SJSA1 (cell line): ENCODE measurements around the gene C4orf36. TPM values are rescaled to one million over a fixed set of nuclear protein-coding genes. Genes with fewer than 3 reads are reported as not detected.
A peak's percentile ranks its signal among the peaks of the same experiment; 100 is the strongest.

Source experiments
- DNase-seq, 2 experiments: peaks; one replicate each; pipeline ENCODE4 v3.0.0-alpha.2; 2015 to 2020; ENCODE audit warnings: low spot score in 2 of 2, low read depth in 1 of 2
- H3K27ac ChIP-seq: fragments of 250-450 bp; sonication (Bioruptor Pico); 2 replicates; pipeline ENCODE4 v1.5.1; 2020; ENCODE audit warnings: mild to moderate bottlenecking, moderate library complexity
- H3K27me3 ChIP-seq: fragments of 250-450 bp; sonication (Bioruptor Pico); replicated peaks from 2 replicates; pipeline ENCODE4 v1.5.1; 2020; ENCODE audit warnings: mild to moderate bottlenecking, moderate library complexity
- H3K36me3 ChIP-seq: fragments of 250-450 bp; sonication (Bioruptor Pico); 2 replicates; pipeline ENCODE4 v1.5.1; 2020; ENCODE audit warnings: mild to moderate bottlenecking
- H3K4me1 ChIP-seq: fragments of 250-450 bp; sonication (Bioruptor Pico); replicated peaks from 2 replicates; pipeline ENCODE4 v1.6.1; 2021; ENCODE audit warnings: mild to moderate bottlenecking
- H3K4me3 ChIP-seq: fragments of 250-450 bp; sonication (Bioruptor Pico); 2 replicates; pipeline ENCODE4 v1.5.1; 2020; ENCODE audit warnings: mild to moderate bottlenecking
- H3K9me3 ChIP-seq: fragments of 250-450 bp; sonication (Bioruptor Pico); replicated peaks from 2 replicates; pipeline ENCODE4 v1.5.1; 2020; ENCODE audit warnings: mild to moderate bottlenecking
- total RNA-seq: library from RNA; depleted of rRNA; stranded (reverse); fragments of >200 nt; shearing (Covaris generic); gene quantifications from 2 replicates; pipeline ENCODE4 v1.2.3, GENCODE V29; 2014

C4orf36 gene
- total RNA-seq, 1 experiment from 2014 or later = 2.8 TPM

DNA sequence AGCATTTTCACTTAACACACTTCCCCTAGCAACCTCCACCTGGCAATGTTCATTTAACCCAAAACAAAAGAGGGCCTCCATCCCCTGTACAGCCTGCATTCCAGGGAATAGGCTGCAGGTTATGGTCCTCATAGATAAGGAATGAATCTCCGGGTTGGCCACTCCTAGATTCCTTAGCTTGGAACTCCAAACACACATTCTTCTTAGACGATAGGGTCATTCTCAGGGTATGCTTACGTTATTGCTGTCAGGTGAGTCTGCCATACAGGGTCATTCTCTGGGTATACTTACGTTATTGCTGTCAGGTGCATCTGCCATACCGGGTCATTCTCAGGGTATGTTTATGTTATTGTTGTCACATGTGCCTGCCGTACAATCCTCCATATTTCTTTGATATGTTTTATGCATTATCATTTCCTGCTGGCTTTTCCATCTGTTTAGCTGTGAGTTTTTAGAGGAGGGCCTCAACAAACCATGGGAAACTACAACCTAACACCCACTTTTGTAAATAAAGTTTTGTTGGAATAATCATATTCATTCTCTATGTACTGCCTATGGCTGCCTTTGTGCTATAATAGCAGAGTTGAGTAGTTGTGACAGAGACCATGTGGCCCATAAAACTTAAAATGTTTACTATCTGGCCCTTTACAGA, 34.3 kb upstream of the C4orf36 start:
- Histone ChIP-seq H3K9me3 (no peaks in the 10 kb centered on the region), H3K36me3 (no peaks in the 10 kb centered on the region), H3K4me1 (peaks cover 49% of the 10 kb centered on the region), H3K27me3 (no peaks in the 10 kb centered on the region), H3K27ac (peak overlapping the region; percentile 89), H3K4me3 (no peak overlapping the region)
- peak; percentile 49 to 50 for DNase-seq

DNA sequence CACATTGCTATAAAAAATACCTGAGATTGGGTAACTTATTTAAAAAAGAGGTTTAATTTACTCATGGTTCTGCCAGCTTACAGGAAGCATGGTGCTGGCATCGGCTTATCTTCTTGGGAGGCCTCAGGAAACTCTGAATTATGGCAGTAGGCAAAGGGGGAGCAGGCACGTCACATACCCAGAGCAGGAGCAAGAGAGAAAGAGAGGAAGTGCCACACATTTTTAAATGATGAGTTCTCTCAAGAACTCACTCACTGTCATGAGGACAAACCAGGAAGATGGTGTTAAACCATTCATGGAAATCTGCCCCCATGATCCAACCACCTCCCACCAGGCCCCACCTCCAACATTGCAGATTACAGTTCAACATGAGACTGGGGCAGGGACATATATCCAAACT, 32.6 kb upstream of the C4orf36 start:
- no peaks in the 10 kb centered on the region for H3K36me3 ChIP-seq
- peak overlapping the region; percentile 89 for H3K27ac ChIP-seq
- peaks cover 49% of the 10 kb centered on the region for H3K4me1 ChIP-seq
- no peak overlapping the region for H3K4me3 ChIP-seq
- no peaks in the 10 kb centered on the region for H3K27me3 ChIP-seq
- peak; percentile 89 to 93 for DNase-seq
- no peaks in the 10 kb centered on the region for H3K9me3 ChIP-seq

- Histone ChIP-seq H3K27ac (no peak overlapping the region), H3K4me3 (no peak overlapping the region), H3K4me1 (peaks cover 31% of the 10 kb centered on the region), H3K9me3 (no peaks in the 10 kb centered on the region), H3K27me3 (no peaks in the 10 kb centered on the region), H3K36me3 (no peaks in the 10 kb centered on the region)
- no peak for DNase-seq
These were observed 29.5 kb upstream of the C4orf36 start for GRCh38 chr4:86921608-86922252.

DNA sequence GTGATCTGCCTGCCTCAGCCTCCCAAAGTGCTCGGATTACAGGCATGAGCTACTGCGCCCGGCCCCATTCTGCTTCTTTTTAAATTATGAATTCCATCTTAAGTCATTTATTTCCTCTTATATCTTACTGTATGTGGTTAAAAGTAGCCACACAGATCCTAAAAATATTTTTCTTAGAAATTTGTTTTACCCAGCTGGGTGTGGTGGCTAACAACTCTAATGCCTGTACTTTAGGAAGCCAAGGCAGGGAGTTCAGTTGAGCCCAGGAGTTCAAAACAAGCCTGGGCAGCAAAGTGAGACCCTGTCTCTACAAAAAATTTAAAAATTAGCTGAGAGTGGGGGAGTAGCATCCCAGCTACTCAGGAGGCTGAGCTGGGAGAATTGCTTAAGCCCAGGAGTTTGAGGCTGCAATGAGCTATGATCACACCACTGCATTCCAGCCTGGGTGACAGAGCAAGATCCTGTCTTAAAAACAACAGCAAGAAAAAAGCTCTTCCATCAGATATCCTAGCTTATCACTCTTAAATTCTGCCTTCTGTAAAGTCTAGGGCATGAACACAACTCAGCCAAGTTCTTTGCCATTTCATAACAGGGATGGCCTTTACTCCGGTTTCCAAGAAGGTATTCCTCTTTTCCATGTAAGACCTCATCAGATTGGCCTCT, 27.5 kb upstream of the C4orf36 start:
- H3K4me1 ChIP-seq = peaks cover 12% of the 10 kb centered on the region
- no peaks in the 10 kb centered on the region for H3K27me3 ChIP-seq
- H3K9me3 ChIP-seq = no peaks in the 10 kb centered on the region
- no peak overlapping the region for H3K4me3 ChIP-seq
- H3K36me3 ChIP-seq = no peaks in the 10 kb centered on the region
- no peak overlapping the region for H3K27ac ChIP-seq
- DNase-seq = no peak

- Histone ChIP-seq H3K4me3 (no peak overlapping the region), H3K36me3 (no peaks in the 10 kb centered on the region), H3K27ac (no peak overlapping the region), H3K4me1 (peaks cover 3% of the 10 kb centered on the region; the same call in 1 of the 2 replicates), H3K9me3 (no peaks in the 10 kb centered on the region), H3K27me3 (no peaks in the 10 kb centered on the region)
- no peak for DNase-seq
These were observed 26.4 kb upstream of the C4orf36 start for GRCh38 chr4:86918539-86919072.

DNA sequence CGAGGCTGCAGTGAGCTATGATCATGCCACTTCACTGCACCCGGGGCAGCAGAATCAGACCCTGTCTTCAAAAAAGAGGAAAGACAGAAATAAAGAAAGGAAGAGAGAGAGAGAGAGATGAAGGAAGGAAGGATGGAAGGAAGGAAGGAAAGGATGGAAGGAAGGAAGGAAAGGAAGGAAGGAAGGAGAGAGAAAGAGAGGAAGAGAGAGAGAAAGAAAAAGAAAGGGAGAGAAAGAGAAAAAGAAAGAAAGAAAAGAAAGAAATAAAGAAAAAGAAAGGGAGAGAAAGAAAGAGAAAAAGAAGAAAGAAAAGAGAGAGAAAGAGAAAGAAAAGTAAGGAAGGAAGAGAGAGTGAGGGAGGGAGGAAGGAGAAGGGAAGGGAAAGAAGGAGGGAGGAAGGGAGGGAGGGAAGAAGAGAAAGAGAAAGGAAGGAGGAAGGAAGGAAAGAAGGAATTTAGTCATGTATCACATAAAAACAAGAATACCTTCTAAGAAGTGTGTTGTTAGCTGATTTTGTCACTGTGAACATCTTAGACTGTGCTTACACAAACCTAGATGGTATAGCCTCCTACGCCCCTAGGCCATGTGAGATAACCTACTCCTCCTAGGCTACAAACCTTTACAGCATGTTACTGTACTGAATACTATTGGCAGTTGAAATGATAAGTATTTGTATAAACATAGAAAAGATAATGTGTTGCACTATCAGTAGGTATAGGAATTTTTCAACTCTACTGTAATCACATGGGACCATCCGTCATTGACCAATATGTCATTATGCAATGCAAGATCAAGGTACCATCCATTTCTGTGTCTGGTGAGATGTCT, 25.2 kb upstream of the C4orf36 start:
- Histone ChIP-seq H3K9me3 (no peaks in the 10 kb centered on the region), H3K27me3 (no peaks in the 10 kb centered on the region), H3K4me1 (peaks cover under 1% of the 10 kb centered on the region; the same call in 1 of the 2 replicates), H3K4me3 (no peak overlapping the region), H3K27ac (no peak overlapping the region), H3K36me3 (no peaks in the 10 kb centered on the region)
- DNase-seq = no peak

DNA sequence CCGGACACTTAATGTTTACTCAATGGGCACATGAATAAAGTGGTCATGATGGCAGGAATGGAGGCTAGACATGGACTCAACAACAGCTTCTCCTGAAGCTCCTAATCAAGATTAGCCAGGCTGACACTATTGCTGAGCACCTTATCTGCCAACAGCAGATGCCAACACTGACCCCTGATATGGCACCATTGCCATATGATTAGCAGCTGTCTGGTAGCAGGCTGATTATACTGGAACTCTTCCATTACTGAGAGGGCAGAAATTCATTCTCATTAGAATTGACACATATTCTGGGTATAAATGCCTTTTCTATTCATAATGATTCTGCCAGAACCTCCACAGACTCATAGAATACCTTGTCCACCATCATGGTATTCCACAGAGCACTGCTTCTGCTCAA, 24.2 kb upstream of the C4orf36 start:
- no peak for DNase-seq
- Histone ChIP-seq H3K9me3 (no peaks in the 10 kb centered on the region), H3K4me1 (no peaks in the 10 kb centered on the region), H3K27ac (no peak overlapping the region), H3K27me3 (no peaks in the 10 kb centered on the region), H3K36me3 (no peaks in the 10 kb centered on the region), H3K4me3 (no peak overlapping the region)

GRCh38 chr4:86910820-86911684, 18.8 kb upstream of the C4orf36 start:
- Histone ChIP-seq H3K9me3 (no peaks in the 10 kb centered on the region), H3K27me3 (no peaks in the 10 kb centered on the region), H3K27ac (no peak overlapping the region), H3K36me3 (no peaks in the 10 kb centered on the region), H3K4me3 (no peak overlapping the region), H3K4me1 (no peaks in the 10 kb centered on the region)
- DNase-seq = no peak

DNA sequence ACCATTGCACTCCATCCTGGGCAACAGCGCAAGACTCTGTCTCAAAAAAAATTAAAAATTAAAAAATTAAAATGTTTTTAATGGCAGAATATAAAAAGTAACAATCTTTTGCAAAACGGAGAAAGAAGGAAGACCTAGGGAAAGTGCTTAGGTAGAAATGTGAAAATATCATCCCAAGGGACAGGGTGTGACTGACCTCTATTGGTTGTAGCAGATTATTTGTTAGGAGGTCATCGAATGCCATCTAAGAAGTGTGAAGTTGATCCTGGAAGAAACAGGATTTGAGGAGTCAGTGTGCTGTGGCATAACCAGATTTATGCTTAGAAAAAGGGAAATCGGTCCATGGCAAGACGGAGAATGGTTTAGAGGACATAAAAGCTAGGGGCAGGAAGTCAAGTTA, 18.1 kb upstream of the C4orf36 start:
- H3K36me3 ChIP-seq = no peaks in the 10 kb centered on the region
- H3K27me3 ChIP-seq = no peaks in the 10 kb centered on the region
- no peak for DNase-seq
- no peaks in the 10 kb centered on the region for H3K9me3 ChIP-seq
- H3K4me3 ChIP-seq = no peak overlapping the region
- H3K4me1 ChIP-seq = no peaks in the 10 kb centered on the region
- H3K27ac ChIP-seq = no peak overlapping the region

DNA sequence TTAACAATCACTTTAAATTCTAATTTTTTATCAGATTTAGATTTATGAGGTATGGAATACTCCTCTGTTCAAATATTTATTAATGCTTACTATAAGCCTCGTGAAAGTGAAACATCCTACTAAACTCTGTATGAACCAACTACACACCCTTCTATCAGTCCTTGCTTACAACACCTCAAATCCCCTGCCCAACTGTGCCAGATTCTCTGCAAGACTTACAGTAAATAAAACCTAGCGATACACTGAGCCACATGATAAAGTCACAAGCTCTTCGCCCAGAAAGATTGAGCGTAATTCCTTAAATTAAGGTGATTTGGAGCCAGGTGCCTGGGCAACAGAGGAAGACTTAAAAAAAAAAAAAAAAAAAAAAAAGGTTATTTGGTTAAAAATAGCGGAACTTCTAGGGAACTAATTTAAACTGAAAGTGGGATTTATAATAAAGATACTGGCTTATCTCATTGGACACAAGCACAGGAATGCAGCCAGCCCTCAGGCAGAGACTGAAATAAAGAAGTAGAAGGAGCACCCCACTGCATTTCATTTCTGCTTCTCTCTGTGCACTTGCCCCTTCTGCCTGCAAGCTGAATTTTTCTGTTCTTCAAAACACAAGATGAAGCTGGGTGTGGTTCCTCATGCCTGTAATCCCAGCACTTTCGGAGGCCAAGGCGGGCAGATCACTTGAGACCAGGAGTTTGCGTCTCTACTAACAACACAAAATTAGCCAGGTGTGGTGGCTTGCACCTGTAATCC, 17.5 kb upstream of the C4orf36 start:
- H3K27ac ChIP-seq = no peak overlapping the region
- no peaks in the 10 kb centered on the region for H3K4me1 ChIP-seq
- H3K4me3 ChIP-seq = no peak overlapping the region
- no peaks in the 10 kb centered on the region for H3K9me3 ChIP-seq
- DNase-seq = no peak
- no peaks in the 10 kb centered on the region for H3K27me3 ChIP-seq
- no peaks in the 10 kb centered on the region for H3K36me3 ChIP-seq

GRCh38 chr4:86908251-86908657, 16.0 kb upstream of the C4orf36 start:
- no peak overlapping the region for H3K27ac ChIP-seq

DNA sequence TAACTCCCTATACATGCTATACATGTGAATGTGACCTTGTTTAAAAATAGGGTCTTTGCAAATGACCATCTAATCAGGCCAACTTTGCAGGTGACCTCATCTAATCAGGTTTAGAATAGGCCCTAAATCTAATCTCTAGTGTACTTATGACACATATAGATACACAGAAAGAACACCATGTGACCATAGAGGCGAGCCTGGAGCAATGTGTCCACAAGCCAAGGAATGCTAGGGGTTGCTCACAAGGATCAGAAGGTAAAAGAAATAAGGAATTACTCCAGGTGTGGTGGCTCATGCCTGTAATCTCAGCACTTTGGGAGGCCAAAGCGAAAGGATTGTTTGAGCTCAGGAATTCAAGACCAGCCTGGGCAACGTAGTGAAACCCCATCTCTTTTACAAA, 9.6 kb upstream of the C4orf36 start:
- Histone ChIP-seq H3K36me3 (no peaks in the 10 kb centered on the region), H3K27ac (no peak overlapping the region), H3K27me3 (no peaks in the 10 kb centered on the region), H3K4me3 (no peak overlapping the region), H3K9me3 (no peaks in the 10 kb centered on the region), H3K4me1 (no peaks in the 10 kb centered on the region)
- DNase-seq = no peak

More at GRCh38 chr4:86908251-86908657, 16.0 kb upstream of the C4orf36 start:
- Histone ChIP-seq H3K36me3 (no peaks in the 10 kb centered on the region), H3K4me1 (no peaks in the 10 kb centered on the region), H3K27me3 (no peaks in the 10 kb centered on the region), H3K4me3 (no peak overlapping the region), H3K9me3 (no peaks in the 10 kb centered on the region)
- DNase-seq = no peak
